HG03460 (cell line): ENCODE results near the gene CORO6.

Experiments used
- ATAC-seq: cut with Tn5 transposase; IDR thresholded peaks from one replicate; pipeline ENCODE4 v1.9.1; 2021; ENCODE audit not compliant: unreplicated experiment

CORO6 gene

DNA sequence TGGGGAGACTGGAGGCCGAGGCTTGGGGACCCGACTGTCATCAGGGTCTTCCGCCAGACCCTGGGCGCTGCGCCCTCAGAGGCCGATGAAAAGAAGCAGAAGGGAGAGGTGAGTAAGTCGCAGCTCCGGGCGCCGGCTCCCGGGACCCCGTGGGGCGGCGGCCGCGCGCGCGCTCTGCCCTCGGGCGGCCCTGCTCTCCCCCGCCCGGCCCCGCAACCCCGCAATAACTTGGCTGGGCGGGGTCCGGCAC lies 55.5 kb downstream of the CORO6 start:
- ATAC-seq = no peak

DNA sequence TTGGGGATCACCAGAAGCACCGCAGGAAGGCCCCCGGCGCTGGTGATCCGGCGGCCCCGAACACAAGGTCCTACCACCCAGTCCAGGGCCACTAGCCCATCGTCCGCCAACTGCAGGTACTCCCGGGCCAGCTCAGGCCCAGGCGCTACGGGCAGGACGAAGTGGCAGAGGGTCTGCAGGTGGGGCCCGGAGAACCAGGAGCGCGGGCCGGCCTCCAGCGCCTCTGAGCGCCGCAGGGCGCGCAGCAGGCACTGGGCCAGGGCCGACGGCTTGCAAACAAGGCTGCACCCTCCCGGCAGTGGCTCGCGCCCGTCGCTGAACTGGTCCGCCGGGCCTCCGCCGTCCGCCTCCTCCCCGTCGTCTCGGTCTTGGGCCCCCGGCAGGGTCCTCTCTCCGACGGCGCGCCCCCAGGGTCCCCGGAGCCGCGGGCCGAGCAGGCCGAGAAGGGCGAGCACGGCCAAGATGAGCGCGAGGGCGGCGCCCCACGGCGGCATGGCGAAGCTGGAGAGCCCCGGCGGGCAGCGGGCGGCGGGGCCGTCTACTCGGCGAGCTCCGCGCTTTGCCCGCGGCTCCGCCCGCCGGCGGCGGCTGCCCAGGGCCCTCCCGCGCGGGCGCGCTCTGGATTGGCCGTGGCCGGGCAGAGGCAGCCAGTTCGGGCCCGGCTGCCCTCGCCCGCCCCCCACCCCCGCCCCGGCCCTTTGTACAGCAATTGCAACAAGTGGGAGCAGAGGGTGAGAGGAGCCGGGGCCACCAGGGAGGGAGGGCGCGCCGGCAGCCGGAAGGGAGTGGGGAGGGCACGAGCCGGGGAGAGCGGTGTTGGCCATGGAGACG lies 56.0 kb downstream of the CORO6 start, which contains the start of gene ABHD15:
ABHD15 (minus strand) TSS at position 565 of the 831 bp plus-strand sequence; CDS start at position 494, 71 bp downstream.
- ATAC-seq = no peak

GRCh38 chr17:29565643-29566472 lies 56.9 kb downstream of the CORO6 start:
- no peak for ATAC-seq
